ENCODE results near the gene CTAGE4. TPM values are rescaled to one million over a fixed set of nuclear protein-coding genes. Genes with fewer than 3 reads are reported as not detected.
"Not testable (repeated sequence)": the region's sequence is repeated elsewhere in the genome, so short reads cannot be mapped to it uniquely, and the experiment has no call there.

Gene CTAGE4
- total RNA-seq, 1 experiment from 2014 or later, result 6.0 TPM

DNA sequence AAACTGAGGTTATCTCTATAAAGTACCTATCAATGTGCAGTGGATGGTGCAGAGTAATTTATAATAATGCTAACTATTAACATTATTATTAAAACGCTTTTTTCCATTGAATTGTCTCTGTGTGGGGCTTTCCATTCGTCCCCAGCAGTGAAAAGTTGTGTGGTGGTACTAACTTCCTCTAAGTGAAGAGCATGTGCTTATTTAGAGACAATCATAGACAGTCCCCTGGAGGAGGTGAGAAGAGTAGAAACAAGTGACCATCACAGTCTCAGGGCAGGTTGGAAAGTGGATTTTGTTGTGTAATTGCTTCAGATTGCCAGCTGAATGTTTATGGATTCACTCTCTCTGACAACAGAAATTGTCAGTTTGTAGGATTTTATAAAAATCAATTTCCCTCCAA lies 47.8 kb downstream of the CTAGE4 start:
- intact Hi-C loops (cut with micrococcal nuclease); H3K4me2 ChIP-seq (ENCODE audit: low read length); H3K27ac ChIP-seq (ENCODE audit: low read depth, low read length); CTCF ChIA-PET; H3K27me3 ChIP-seq (ENCODE audit: insufficient read depth, low read length); RAD21 ChIA-PET (ENCODE audit: low non-redundant PET in 1 of 2, low total read pairs in 2 of 2, uncharacterized antibody in 2 of 2, unreplicated experiment in 2 of 2); H3K4me1 ChIP-seq (ENCODE audit: control insufficient read depth in 1 of 2, insufficient read depth in 2 of 2, low read length in 2 of 2); H3K36me3 ChIP-seq (ENCODE audit: control insufficient read depth in 1 of 2, insufficient read depth in 2 of 2, low read length in 2 of 2); BruUV-seq (replicated peaks); H3K9me2 ChIP-seq (ENCODE audit: insufficient read depth); H3K9ac ChIP-seq (ENCODE audit: low read length); H3K9me3 ChIP-seq (ENCODE audit: control insufficient read depth in 1 of 2, insufficient read depth in 1 of 2, low read depth in 1 of 2, low read length in 2 of 2); H3K79me2 ChIP-seq (ENCODE audit: insufficient read depth, low read length); H2AFZ ChIP-seq (ENCODE audit: low read depth, low read length, poor library complexity, severe bottlenecking); ATAC-seq; POLR2A ChIA-PET; H3K4me3 ChIP-seq (replicated peaks in 1 of 2; ENCODE audit: low read depth in 1 of 2, low read length in 2 of 2); DNase-seq (ENCODE audit: low read depth, low spot score); H4K20me1 ChIP-seq (ENCODE audit: insufficient read depth): not testable (repeated sequence)

DNA sequence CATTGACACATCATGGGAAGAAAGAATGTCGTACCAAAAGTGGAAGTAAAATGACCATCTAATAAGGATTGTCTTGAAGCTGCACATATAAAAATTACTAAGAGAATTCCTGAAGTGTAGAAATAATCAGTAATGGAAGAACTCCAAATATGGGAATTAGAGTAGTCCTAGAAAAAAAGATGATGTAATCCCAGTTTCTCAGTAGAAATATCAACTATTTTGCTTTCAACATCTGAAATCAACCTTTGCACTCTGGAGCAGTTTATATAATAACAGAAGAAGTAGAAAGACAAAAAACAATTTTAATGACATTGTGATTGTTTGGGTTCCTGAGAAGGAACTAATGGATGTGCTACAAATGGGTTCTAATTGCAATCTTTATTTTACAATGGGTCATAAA lies 49.8 kb downstream of the CTAGE4 start:
- RAD21 ChIA-PET (ENCODE audit: low non-redundant PET in 1 of 2, low total read pairs in 2 of 2, uncharacterized antibody in 2 of 2, unreplicated experiment in 2 of 2); H3K79me2 ChIP-seq (ENCODE audit: insufficient read depth, low read length); H3K4me2 ChIP-seq (ENCODE audit: low read length); H3K27ac ChIP-seq (ENCODE audit: low read depth, low read length); H3K27me3 ChIP-seq (ENCODE audit: insufficient read depth, low read length); DNase-seq (ENCODE audit: low read depth, low spot score); H3K4me3 ChIP-seq (replicated peaks in 1 of 2; ENCODE audit: low read depth in 1 of 2, low read length in 2 of 2); H3K9me2 ChIP-seq (ENCODE audit: insufficient read depth); H3K9me3 ChIP-seq (ENCODE audit: control insufficient read depth in 1 of 2, insufficient read depth in 1 of 2, low read depth in 1 of 2, low read length in 2 of 2); H4K20me1 ChIP-seq (ENCODE audit: insufficient read depth); BruUV-seq (replicated peaks); POLR2A ChIA-PET; H2AFZ ChIP-seq (ENCODE audit: low read depth, low read length, poor library complexity, severe bottlenecking); ATAC-seq; intact Hi-C loops (cut with micrococcal nuclease); CTCF ChIA-PET; H3K36me3 ChIP-seq (ENCODE audit: control insufficient read depth in 1 of 2, insufficient read depth in 2 of 2, low read length in 2 of 2); H3K9ac ChIP-seq (ENCODE audit: low read length); H3K4me1 ChIP-seq (ENCODE audit: control insufficient read depth in 1 of 2, insufficient read depth in 2 of 2, low read length in 2 of 2): not testable (repeated sequence)

Other genes starting within 250 kb of the CTAGE4 start
- not detected for gene OR2F2, start 248.2 kb upstream of the CTAGE4 start, total RNA-seq (2021; ENCODE audit: unreplicated experiment)
- gene OR2F1, start 228.6 kb upstream of the CTAGE4 start, total RNA-seq (2021; ENCODE audit: unreplicated experiment), result not detected
- not detected for gene OR6B1, start 183.1 kb upstream of the CTAGE4 start, total RNA-seq (2021; ENCODE audit: unreplicated experiment)
- not detected for gene OR2A5, start 134.5 kb upstream of the CTAGE4 start, total RNA-seq (2021; ENCODE audit: unreplicated experiment)
- gene OR2A25, start 113.7 kb upstream of the CTAGE4 start, total RNA-seq (2021; ENCODE audit: unreplicated experiment), result not detected
- not detected for gene OR2A12, start 97.2 kb upstream of the CTAGE4 start, total RNA-seq (2021; ENCODE audit: unreplicated experiment)
- gene OR2A2, start 73.9 kb upstream of the CTAGE4 start, total RNA-seq (2021; ENCODE audit: unreplicated experiment), result not detected
- not detected for gene OR2A14, start 60.3 kb upstream of the CTAGE4 start, total RNA-seq (2021; ENCODE audit: unreplicated experiment)
- 17.4 TPM for gene ARHGEF35, start 12.4 kb downstream of the CTAGE4 start, total RNA-seq (2021; ENCODE audit: unreplicated experiment)
- not detected for gene OR2A42, start 56.1 kb downstream of the CTAGE4 start, total RNA-seq (2021; ENCODE audit: unreplicated experiment)
- gene OR2A7, start 81.3 kb downstream of the CTAGE4 start, total RNA-seq (2021; ENCODE audit: unreplicated experiment), result 8.1 TPM
- gene CTAGE8, start 85.8 kb downstream of the CTAGE4 start, total RNA-seq (2021; ENCODE audit: unreplicated experiment), result 6.1 TPM
- gene OR2A1, start 129.0 kb downstream of the CTAGE4 start, total RNA-seq (2021; ENCODE audit: unreplicated experiment), result not detected
- 44.2 TPM for gene ARHGEF5, start 171.9 kb downstream of the CTAGE4 start, total RNA-seq (2021; ENCODE audit: unreplicated experiment)
- not detected for gene NOBOX, start 220.2 kb downstream of the CTAGE4 start, total RNA-seq (2021; ENCODE audit: unreplicated experiment)